GM21619 (cell line): ENCODE data around the gene ZFYVE9.
"Not testable (repeated sequence)": the region's sequence is repeated elsewhere in the genome, so short reads cannot be mapped to it uniquely, and the experiment has no call there.

Experiments used
- ATAC-seq: cut with Tn5 transposase; IDR thresholded peaks from one replicate; pipeline ENCODE4 v1.9.1; 2021; ENCODE audit not compliant: unreplicated experiment

The ZFYVE9 gene, protein sequence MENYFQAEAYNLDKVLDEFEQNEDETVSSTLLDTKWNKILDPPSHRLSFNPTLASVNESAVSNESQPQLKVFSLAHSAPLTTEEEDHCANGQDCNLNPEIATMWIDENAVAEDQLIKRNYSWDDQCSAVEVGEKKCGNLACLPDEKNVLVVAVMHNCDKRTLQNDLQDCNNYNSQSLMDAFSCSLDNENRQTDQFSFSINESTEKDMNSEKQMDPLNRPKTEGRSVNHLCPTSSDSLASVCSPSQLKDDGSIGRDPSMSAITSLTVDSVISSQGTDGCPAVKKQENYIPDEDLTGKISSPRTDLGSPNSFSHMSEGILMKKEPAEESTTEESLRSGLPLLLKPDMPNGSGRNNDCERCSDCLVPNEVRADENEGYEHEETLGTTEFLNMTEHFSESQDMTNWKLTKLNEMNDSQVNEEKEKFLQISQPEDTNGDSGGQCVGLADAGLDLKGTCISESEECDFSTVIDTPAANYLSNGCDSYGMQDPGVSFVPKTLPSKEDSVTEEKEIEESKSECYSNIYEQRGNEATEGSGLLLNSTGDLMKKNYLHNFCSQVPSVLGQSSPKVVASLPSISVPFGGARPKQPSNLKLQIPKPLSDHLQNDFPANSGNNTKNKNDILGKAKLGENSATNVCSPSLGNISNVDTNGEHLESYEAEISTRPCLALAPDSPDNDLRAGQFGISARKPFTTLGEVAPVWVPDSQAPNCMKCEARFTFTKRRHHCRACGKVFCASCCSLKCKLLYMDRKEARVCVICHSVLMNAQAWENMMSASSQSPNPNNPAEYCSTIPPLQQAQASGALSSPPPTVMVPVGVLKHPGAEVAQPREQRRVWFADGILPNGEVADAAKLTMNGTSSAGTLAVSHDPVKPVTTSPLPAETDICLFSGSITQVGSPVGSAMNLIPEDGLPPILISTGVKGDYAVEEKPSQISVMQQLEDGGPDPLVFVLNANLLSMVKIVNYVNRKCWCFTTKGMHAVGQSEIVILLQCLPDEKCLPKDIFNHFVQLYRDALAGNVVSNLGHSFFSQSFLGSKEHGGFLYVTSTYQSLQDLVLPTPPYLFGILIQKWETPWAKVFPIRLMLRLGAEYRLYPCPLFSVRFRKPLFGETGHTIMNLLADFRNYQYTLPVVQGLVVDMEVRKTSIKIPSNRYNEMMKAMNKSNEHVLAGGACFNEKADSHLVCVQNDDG (N-terminal part only)

DNA sequence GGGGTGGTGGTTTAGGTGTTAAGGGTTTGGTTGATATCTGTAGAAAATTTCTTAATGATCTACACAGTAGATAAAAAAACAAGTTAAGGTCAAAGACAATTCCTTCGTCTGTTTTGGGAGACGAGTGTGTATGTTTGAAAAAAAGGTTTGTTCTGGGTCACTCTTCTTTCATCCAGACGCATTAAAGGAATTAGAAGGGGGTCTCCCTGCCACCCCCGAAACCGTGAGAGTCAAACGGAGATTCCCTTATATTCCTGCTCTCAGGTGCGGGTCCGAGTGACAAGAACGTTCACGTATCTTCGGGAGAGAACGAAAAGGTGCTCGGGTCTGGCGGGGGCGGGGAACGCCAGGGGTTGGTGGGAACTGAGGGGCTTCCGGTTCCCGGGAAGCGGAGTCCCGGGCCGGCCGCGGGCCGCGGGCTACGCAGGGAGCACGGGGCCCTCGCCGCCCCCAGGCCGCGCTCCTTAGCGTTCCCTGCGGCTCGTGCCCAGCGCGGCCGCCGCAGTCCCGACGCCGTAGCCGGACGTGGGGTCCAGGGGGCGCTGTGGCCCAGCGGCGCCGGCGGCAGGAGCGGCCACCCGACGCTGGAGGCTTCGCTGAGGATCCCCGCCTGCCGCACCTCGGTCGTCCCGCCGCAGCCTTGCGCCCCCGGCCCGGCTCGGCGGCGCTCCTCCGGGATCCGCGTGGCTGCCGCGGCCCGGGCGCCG lies at the start of gene ZFYVE9:
Gene ZFYVE9, plus strand, starts transcription at position 577 of the 707 bp plus-strand sequence. CDS start 91,118 bp downstream, outside the sequence.
- ATAC-seq, result peak; percentile 45

DNA sequence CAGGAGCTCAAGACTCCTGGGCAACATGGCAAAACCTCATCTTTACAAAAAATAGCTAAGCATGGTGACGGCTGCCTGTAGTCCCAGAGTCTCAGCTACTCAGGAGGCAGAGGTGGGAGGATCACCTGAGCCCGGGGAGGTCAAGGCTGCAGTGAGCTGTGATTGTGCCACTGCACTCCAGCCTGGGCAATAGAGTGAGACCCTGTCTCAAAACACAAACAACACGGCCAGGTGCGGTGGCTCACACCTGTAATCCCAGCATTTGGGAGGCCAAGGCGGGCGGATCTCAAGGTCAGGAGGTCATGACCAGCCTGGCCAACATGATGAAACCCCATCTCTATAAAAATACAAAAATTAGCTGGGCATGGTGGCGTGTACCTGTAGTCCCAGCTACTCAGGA lies 47.6 kb upstream of the ZFYVE9 start:
- ATAC-seq, result not testable (repeated sequence)

DNA sequence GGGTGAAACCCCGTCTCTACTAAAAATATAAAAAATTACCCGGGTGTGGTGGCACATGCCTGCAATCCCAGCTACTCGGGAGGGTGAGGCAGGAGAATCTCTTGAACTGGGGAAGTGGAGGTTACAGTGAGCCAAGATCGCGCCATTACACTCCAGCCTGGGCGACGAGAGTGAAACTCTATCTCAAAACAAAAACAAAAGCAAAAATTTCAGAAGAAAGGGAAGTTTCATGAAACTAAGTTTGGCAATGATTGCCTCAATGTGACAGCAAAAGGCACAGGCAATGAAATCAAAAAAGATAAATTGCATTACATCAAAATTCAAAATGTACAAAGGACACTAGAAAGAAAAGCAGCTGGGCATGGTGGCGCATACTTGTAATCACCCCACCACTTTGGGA lies 45.7 kb upstream of the ZFYVE9 start:
- ATAC-seq, result no peak

DNA sequence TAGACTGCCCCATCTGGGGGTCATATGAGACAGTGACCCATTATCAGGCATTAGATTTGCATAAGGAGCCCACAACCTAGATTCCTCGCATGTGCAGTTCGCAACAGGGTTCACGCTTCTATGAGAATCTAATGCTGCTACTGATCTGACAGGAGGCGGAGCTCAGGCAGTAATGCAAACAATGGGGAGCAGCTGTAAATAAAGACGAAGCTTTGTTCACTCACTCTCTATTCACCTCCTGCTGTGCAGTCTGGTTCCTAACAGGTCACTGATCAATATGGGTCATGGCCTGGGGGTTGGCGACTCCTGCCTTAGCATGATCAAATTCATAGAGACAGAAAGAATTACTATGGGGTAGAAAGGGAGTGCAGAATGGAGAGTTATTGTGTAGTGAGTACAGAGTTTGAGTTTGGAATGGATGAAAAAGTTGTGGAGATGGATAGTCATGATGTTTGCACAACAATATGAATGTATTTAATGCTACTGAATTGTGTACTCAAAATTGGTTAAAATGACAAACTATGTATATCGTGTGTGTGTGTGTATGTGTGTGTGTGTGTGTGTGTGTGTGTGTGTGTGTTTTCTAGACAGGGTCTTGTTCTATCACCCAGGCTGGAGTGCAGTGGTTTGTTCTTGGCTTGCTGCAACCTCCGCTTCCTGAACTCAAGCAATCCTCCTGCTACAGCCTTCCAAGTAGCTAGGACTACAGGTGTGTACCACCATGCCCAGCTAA lies 43.6 kb upstream of the ZFYVE9 start:
- ATAC-seq, result no peak

DNA sequence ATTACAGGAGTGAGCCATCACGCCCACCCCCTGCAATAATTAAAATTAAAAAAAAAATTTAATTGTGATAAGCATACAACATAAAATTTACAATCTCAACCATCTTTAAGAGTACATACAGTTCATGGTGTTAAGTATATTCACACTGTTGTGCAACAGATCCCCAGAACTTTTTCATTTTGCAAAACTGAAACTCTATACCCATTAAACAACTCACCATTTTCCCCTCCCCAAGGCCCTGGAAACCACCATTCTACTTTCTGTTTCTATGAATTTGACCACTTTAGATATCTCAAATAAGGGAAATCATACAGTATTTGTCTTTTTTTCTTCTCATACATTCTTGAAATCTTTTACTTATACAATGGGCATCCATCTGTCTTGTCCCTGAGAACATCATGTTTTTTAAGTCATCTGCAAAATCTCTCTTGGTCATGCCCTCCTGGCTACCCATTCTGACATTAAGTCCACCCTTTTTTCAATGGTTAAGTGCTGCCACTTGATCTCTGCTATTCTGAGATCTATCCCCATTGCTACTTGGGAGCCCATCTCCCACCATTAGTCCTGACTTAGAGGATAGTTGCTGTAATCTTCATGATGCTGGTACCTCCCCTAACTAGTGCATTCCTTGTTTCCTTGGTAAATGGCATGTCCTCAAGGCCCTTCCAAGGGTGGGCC lies 39.4 kb upstream of the ZFYVE9 start:
- ATAC-seq, result peak; percentile 69

DNA sequence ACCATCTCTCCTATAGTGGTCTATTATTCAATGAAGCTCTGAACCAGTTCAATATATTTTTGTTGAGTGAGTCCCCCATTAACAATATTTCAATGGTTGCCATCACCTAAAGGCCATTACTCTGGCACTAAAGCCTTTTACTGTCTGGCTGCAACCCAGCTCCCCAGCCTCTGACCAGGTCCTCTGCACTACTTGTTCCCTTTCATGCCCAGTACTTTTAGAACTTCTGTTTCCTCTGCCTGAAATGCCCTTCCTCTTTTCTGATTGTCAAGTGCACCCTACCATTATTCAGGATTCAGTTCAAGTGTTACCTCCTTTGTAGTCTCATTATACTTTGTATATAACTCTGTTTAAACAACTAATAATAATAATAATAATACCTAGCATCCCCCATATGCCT lies 30.4 kb upstream of the ZFYVE9 start:
- no peak for ATAC-seq

DNA sequence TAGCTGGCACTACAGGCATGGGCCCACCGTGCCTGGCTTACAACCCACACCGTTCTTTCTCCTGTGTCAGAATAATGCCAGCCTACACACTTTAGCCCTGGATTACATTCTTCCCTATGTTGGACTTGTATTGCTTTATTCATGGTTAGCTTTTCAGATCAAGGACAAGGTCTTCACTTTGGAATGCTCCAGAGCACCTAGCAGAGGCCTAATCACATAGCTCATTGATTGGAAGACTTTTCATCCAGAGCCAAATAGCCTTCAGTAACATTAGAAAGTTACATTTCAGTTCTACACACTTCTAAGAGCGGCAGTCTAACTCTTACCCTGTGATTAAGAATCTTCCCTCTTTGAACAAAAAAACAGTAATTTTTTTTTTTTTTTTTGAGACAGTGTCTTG lies 29.4 kb upstream of the ZFYVE9 start:
- no peak for ATAC-seq

DNA sequence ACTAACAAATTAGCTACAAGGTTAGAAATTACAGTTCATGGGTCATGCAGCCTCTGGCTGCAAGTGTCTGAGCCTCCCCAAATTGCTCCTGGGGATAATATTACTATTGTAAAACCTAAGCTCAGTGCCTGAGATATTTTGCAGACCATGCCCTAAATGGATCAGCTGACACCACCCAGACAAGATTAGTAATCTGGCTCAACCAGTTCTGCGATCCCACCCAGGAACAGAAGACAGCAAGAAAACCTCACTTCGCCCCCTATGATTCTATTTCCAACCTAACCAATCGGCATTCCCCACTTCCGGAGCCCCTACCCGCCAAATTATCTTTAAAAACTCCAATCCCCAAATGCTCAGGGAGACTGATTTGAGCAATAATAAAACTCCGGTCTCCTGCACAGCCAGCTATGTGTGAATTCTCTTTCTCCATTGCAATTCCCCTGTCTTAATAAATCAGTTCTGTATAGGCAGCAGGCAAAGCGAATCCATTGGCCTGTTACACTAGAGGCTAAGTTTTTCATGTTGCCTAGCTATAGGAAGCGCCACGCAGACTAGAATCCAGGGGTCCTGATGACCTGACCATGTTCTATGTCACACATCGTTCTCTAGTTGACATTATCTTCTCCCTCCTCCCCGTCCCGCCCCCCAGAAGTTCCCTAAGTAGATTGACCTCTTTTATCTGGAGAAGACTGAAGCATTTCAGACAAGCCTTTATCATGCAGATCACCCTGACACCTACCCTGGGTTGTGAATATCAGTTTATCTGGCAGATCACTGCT lies 22.4 kb upstream of the ZFYVE9 start:
- ATAC-seq, result no peak

DNA sequence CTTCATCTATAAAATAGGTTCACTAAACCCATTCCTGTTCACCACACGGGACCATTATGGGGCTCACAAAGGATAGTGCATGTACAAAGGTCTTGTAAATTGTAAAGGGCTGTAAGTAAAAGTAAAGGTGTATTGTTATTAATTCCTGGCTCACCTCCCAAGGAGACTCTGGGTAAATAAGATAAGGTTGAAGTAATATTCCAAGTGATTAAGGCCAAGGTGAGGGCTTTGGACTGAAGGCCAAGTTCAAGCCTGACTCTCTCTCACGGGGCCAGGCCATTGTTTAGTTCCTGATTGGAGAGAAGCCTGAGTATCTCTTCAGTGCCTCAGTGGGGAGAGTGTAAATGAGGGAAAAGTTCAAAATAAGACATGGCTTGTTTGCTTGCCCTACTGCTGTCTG lies 19.5 kb upstream of the ZFYVE9 start:
- no peak for ATAC-seq

DNA sequence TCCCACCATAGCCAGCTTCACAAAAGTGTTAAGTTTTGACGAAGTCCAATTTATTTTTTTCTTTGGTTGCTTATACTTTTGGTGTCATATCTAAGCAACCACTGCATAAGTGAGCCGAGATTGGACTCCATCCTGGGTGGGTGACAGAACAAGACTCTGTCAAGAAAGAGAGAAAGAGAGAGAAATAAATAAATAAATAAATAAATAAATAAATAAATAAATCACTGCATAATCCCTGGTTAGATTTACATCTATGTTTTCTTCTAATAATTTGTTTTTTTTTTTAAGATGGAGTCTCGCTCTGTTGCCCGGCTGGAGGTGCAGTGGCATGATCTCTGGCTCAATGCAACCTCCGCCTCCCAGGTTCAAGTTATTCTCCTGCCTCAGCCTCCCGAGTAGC lies 18.3 kb upstream of the ZFYVE9 start:
- no peak for ATAC-seq

DNA sequence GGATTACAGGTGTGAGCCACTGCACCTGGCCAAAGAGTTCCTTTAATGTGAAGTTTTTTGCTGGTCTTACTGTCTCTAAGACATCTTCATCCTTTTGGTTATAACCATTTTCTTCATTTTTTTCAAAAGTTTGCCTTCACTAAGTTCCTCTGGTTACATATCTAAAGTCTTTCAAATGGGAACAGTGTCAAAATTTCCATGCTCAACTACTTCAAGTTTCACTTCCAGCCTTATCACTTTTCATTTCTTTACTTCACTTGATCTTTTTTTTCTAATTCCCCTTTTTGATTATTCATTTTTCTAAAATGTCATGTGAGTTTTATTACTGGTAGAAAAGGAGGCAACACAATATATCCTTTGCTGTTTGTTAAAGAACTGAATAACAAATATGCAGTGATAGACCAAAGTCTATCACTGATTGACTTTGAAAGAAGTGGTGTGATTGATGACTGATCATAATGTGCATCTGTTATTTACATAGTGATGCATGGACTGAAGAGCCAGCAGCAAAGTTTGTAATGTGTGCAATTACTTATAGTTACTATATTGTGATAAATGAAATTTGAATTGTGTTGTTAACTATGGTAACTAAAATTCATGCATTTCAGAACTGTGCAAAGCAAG lies 16.0 kb upstream of the ZFYVE9 start:
- ATAC-seq, result no peak

DNA sequence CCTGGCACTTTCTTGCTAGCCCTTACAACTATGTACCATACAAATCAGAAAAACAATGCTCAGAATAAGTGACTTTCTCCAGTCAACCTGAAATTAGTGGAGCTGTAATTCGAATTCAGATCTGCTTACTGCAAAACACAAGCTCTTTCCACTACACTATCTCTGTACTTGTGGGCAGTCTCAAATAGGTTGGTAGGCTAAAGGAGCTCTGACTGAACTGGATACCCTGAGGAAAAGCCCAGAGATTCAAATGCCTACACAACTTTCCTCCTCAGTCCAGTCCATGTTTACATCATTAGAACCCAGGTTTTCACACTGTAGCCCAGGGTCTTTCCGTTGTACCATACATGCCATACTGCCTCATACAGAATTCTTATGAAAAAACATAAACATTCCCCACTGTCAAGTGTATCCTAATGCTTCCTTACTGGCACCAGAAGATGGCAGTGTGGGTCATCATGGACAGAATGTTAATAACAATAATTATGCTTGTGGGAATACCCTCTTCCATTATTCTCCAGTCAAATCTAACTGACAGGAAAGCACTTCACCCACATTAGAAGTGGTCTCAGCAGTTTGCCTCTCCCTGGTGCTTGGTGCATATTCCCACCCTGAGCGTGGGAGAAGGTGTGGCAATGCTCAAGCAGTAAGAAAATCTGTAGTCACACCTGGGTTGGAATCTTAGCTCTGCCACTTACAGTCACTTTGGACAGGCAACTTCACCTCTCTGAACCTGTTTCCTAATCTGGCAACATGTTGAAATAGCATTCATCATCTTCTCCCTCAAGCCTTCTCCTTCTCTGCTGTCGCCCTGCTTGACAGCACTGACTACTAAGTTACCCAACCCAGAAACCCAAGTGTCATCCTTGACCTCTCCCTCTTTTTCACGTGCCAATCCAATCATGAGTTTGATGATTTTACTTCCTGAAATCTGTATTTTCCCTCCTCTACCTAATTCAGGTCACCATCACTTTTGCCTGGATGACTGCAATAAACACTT lies 14.4 kb upstream of the ZFYVE9 start:
- ATAC-seq, result no peak

DNA sequence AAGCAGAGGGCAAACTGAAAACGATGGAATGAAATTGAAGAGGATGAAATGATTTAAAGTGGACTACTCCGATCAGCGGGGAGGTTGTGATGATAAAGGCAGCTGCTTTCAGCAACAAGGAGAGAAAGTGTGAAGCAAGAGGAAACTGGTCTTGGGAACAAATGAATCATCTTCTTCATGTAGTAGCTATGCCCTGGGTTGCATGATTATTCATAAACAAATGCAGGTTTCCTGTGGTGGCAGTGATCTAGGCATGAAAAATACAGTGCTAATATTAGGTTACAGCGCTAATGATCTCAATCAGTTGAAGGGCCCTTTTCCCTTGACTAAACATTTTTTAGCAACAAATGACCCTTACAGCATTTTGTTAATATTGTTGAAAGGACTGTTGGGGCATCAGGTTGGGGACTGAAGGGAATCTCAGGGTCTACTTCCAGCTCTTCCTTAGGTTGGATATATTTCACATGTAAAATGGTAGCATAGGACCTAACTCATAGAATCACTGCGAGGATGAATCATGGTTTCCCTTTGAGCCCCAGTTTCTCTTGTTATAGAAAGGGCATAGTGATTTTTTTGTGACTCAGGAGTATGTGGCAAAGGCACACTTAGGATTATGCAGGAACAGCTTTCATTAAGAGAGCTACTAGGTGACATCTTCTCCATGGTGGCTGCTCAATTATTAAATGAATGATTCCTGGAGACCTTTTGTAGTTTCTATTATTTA lies 1.9 kb upstream of the ZFYVE9 start:
- ATAC-seq, result peak; percentile 75

DNA sequence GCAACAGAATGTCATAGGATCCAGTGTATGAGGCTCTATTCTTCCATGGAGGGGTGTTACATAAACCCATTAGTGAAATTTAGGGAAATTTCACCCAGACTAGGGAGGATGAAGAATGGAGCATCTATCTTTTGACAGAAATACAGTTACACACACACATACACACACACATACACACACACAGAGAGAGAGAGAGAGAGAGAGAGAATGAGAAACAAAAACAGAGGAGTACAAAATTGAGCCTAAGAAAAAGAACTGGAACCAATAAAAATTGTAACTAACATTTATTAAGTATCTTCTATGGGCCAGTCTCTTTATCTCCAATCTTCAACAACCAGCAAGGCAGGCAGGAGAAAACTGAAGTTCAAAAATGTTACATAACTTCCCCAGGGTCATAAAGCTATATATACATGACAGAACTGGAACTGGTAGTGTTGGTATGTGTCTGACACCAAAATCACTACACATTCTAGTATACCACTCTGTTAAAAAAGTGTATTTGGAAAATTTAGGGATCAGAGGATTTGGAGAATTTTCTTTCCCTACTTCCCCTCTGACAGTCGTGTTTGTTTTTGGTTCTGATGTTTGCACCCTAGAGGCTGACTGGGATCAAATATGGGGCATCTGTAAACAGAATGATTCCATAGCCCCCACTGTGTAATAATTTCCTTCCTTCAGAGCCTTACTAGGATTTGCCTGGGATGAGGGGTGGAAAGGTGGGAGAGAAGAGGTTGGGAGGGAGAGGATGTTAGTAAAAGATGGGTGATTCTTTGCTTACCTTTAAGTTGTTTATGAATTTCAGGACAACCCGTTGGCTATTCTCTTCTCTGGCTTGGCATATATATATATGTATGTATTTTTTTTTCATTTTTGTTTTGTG lies 1.0 kb upstream of the ZFYVE9 start:
- ATAC-seq, result no peak
